CD4-positive, alpha-beta T cell (primary cell): ENCODE data around the gene KLK11. TPM values are rescaled to one million over a fixed set of nuclear protein-coding genes. Genes with fewer than 3 reads are reported as not detected.

Source experiments
- ATAC-seq: fragments of 200-7000 bp; cut with Tn5 transposase; one replicate; pipeline ENCODE4 v1.10.0; 2022; ENCODE audit warnings: mild to moderate bottlenecking; ENCODE audit not compliant: poor library complexity
- CTCF ChIA-PET: fragments of 350-600 bp; sonication (Branson Sonifier 250); formaldehyde crosslinking; loops from one replicate; lab custom pipeline; 2021; ENCODE audit warnings: antibody characterized with exemption, inconsistent platforms; lab: Charles Lee
- POLR2A ChIA-PET: fragments of 350-600 bp; sonication (Branson Sonifier 250); formaldehyde crosslinking; loops from one replicate; lab custom pipeline; 2021; ENCODE audit warnings: antibody characterized with exemption, inconsistent platforms; lab: Charles Lee
- DNase-seq, 14 experiments: peaks; one replicate each; pipeline ENCODE4 v3.0.0-alpha.2; 2013 to 2020; ENCODE audit warnings: mixed read lengths in 2 of 14
- H3K27ac ChIP-seq, 2 donors: one replicate each; pipeline versions ENCODE4 v1.5.1 to v1.7.0; 2013; ENCODE audit warnings: low read length in 2 of 2, low read depth in 1 of 2, mild to moderate bottlenecking in 1 of 2
- H3K27me3 ChIP-seq, 2 experiments: 1 replicate in 1 of 2; 2 replicates in 1 of 2; pipeline versions ENCODE4 v1.6.1 to v1.7.0; 2013; ENCODE audit warnings: low read length in 2 of 2, control low read depth in 1 of 2, mild to moderate bottlenecking in 1 of 2, moderate library complexity in 1 of 2; ENCODE audit not compliant: insufficient read depth in 2 of 2, control insufficient read depth in 1 of 2
- H3K36me3 ChIP-seq: one replicate; pipeline ENCODE4 v1.6.1; 2013; ENCODE audit warnings: low read length, control low read depth; ENCODE audit not compliant: insufficient read depth
- H3K4me1 ChIP-seq: one replicate; pipeline ENCODE4 v1.6.1; 2013; ENCODE audit warnings: low read length, control low read depth; ENCODE audit not compliant: insufficient read depth
- H3K4me3 ChIP-seq: one replicate; pipeline ENCODE4 v1.5.1; 2013; ENCODE audit warnings: mild to moderate bottlenecking, low read length, moderate library complexity
- H3K9me3 ChIP-seq, 2 experiments: 1 replicate in 1 of 2; 2 replicates in 1 of 2; pipeline versions ENCODE4 v1.6.1 to v1.7.0; 2013; ENCODE audit warnings: low read length in 2 of 2, mild to moderate bottlenecking in 2 of 2, control low read depth in 1 of 2, moderate library complexity in 1 of 2; ENCODE audit not compliant: control insufficient read depth in 1 of 2, insufficient read depth in 1 of 2
- H3K27ac Mint-ChIP-seq: one replicate; pipeline ENCODE4 v1.8.0; 2020; ENCODE audit warnings: mixed read lengths
- H3K27me3 Mint-ChIP-seq: one replicate; pipeline ENCODE4 v1.8.0; 2021; ENCODE audit warnings: mixed read lengths
- H3K36me3 Mint-ChIP-seq: one replicate; pipeline ENCODE4 v1.8.0; 2021; ENCODE audit warnings: low read depth, mixed read lengths
- H3K4me1 Mint-ChIP-seq: one replicate; pipeline ENCODE4 v1.8.0; 2021; ENCODE audit warnings: low read depth, mixed read lengths
- H3K4me3 Mint-ChIP-seq: one replicate; pipeline ENCODE4 v1.8.0; 2020; ENCODE audit warnings: mild to moderate bottlenecking, mixed read lengths
- H3K9me3 Mint-ChIP-seq: one replicate; pipeline ENCODE4 v1.8.0; 2020; ENCODE audit warnings: mixed read lengths
- CTCF ChIP-seq: fragments of 200-600 bp; IDR thresholded peaks from one replicate; pipeline ENCODE4 v1.8.0; 2022; ENCODE audit warnings: antibody characterized with exemption, mild to moderate bottlenecking
- intact Hi-C, 2 experiments: fragments of 100-400 bp; cut with DNase I in 1 of 2; cut with micrococcal nuclease in 1 of 2; formaldehyde crosslinking; loops; one replicate each; pipeline versions ENCODE4 v1.15.1 to v1.9.0; 2023 to 2025; cut with DNase I, micrococcal nuclease
- total RNA-seq, 174 experiments: library from RNA in 2 of 174; stranded (reverse) in 2 of 174; gene quantifications; one replicate each; pipeline ENCODE4 v1.2.3 and lab custom pipeline; 2021 to 2026

The KLK11 gene
- total RNA-seq, 2 experiments from 2014 or later = not detected

GRCh38 chr19:51040151-51040550, 13.7 kb upstream of the KLK11 start:
- Mint-ChIP-seq H3K36me3 (no peaks in the 10 kb centered on the region), H3K27me3 (no peaks in the 10 kb centered on the region), H3K9me3 (no peaks in the 10 kb centered on the region), H3K27ac (no peak overlapping the region), H3K4me1 (no peaks in the 10 kb centered on the region), H3K4me3 (no peak overlapping the region)
- Histone ChIP-seq H3K36me3 (no peaks in the 10 kb centered on the region), H3K27ac (no peak overlapping the region), H3K27me3 (no peaks in the 10 kb centered on the region), H3K4me3 (no peak overlapping the region), H3K4me1 (no peaks in the 10 kb centered on the region), H3K9me3 (peaks cover 0 to 4% of the 10 kb centered on the region in 2 experiments)
- ChIA-PET POLR2A (no interaction called here), CTCF (no interaction called here)
- TF ChIP-seq CTCF = no peak
- no peak for DNase-seq
- ATAC-seq = no peak
- intact Hi-C loops = no loop called here

GRCh38 chr19:51036519-51036918, 10.1 kb upstream of the KLK11 start:
- Mint-ChIP-seq H3K27ac (no peak overlapping the region), H3K4me3 (no peak overlapping the region), H3K4me1 (no peaks in the 10 kb centered on the region), H3K27me3 (peaks cover 15% of the 10 kb centered on the region), H3K36me3 (no peaks in the 10 kb centered on the region), H3K9me3 (no peaks in the 10 kb centered on the region)
- ChIA-PET POLR2A (no interaction called here), CTCF (no interaction called here)
- no peaks in the 10 kb centered on the region for H3K4me1 ChIP-seq
- no peaks in the 10 kb centered on the region for H3K36me3 ChIP-seq
- intact Hi-C loops = no loop called here
- no peak overlapping the region for H3K4me3 ChIP-seq
- no peak overlapping the region for H3K27ac ChIP-seq
- H3K9me3 ChIP-seq = peaks cover 0 to 8% of the 10 kb centered on the region in 2 experiments
- peaks cover 0 to 2% of the 10 kb centered on the region in 2 experiments for H3K27me3 ChIP-seq
- TF ChIP-seq CTCF = no peak
- DNase-seq (no peak), ATAC-seq (no peak)

GRCh38 chr19:51034704-51035103, 8.3 kb upstream of the KLK11 start, which contains the start of gene KLK12:
Gene KLK12, minus strand, starts transcription at chr19:51035002. Its CDS starts 381 bp downstream, at chr19:51034621.
- no peak within 1 kb of the TSS for H3K27ac Mint-ChIP-seq
- Histone ChIP-seq H3K27me3 (peaks cover 2 to 4% of the 10 kb centered on the region in 2 experiments), H3K36me3 (no peaks in the 10 kb centered on the region), H3K9me3 (peaks cover 0 to 4% of the 10 kb centered on the region in 2 experiments), H3K27ac (no peak within 1 kb of the TSS), H3K4me1 (no peaks in the 10 kb centered on the region), H3K4me3 (no peak within 1 kb of the TSS)
- no peak for TF ChIP-seq CTCF
- no peak within 1 kb of the TSS for H3K4me3 Mint-ChIP-seq
- H3K4me1 Mint-ChIP-seq = no peaks in the 10 kb centered on the region
- ATAC-seq (no peak), DNase-seq (no peak)
- H3K36me3 Mint-ChIP-seq = no peaks in the 10 kb centered on the region
- ChIA-PET POLR2A (no interaction called here), CTCF (no interaction called here)
- H3K27me3 Mint-ChIP-seq = peaks cover 28% of the 10 kb centered on the region
- intact Hi-C loops = no loop called here
- no peaks in the 10 kb centered on the region for H3K9me3 Mint-ChIP-seq
